HepG2 (cell line): Measurements from ENCODE around the gene NPTXR. TPM values are rescaled to one million over a fixed set of nuclear protein-coding genes. Genes with fewer than 3 reads are reported as not detected.

Experiments used
- ATAC-seq: fragments of 200-7000 bp; cut with Tn5 transposase; 3 replicates; pipeline ENCODE4 v1.9.1; 2020; ENCODE audit warnings: mild to moderate bottlenecking, moderate library complexity
- BruUV-seq: library from RNA; stranded (reverse); fragments of 400-500 nt; replicated peaks from 2 replicates; lab custom pipeline; 2021; lab: Mats Ljungman, UMichigan
- CTCF ChIA-PET: fragments of 300-600 bp; formaldehyde crosslinking; extraction: SDS; loops from one replicate; lab custom pipeline; 2021; ENCODE audit warnings: low total read pairs, inconsistent platforms, low intra/inter-chr PET ratio; lab: Yijun Ruan, JAX
- POLR2A ChIA-PET: fragments of 350-600 bp; sonication (Branson Sonifier 250); formaldehyde crosslinking; loops from one replicate; lab custom pipeline; 2020; ENCODE audit warnings: antibody characterized with exemption, inconsistent platforms; lab: Yijun Ruan, JAX
- DNase-seq: peaks from one replicate; pipeline ENCODE4 v3.0.0-alpha.2; 2015; ENCODE audit warnings: low spot score
- FAIRE-seq: peaks from 3 replicates; lab custom pipeline; 2011; peaks lifted over from hg19 to GRCh38; lab: Jason Lieb, UNC
- H2AFZ ChIP-seq: one replicate; pipeline ENCODE4 v1.6.1; 2011; ENCODE audit warnings: low read length, inconsistent platforms
- H3K27ac ChIP-seq: fragments of 300-600 bp; 3 replicates; pipeline ENCODE4 v1.8.0; 2011; ENCODE audit warnings: mixed run types, mild to moderate bottlenecking, mixed read lengths, low read length, inconsistent platforms; ENCODE audit not compliant: insufficient read depth; ENCODE audit errors: extremely low read length
- H3K27me3 ChIP-seq, 2 experiments: fragments of 200-600 bp in 1 of 2; 2 replicates in 1 of 2; 3 replicates in 1 of 2; pipeline versions ENCODE4 v1.6.0 to v1.8.0; 2011; ENCODE audit warnings: low read length in 2 of 2, mild to moderate bottlenecking in 2 of 2, moderate library complexity in 2 of 2, inconsistent platforms in 1 of 2; ENCODE audit not compliant: insufficient read depth in 2 of 2, control insufficient read depth in 1 of 2
- H3K36me3 ChIP-seq, 2 experiments: fragments of 200-600 bp in 1 of 2; replicated peaks in 1 of 2; 2 replicates in 1 of 2; 3 replicates in 1 of 2; pipeline versions ENCODE4 v1.5.1 to v1.8.0; 2011; ENCODE audit warnings: low read length in 2 of 2, inconsistent platforms in 1 of 2; ENCODE audit not compliant: insufficient read depth in 2 of 2, control insufficient read depth in 1 of 2
- H3K4me1 ChIP-seq: 2 replicates; pipeline ENCODE4 v1.5.1; 2012; ENCODE audit warnings: low read length, inconsistent platforms; ENCODE audit not compliant: insufficient read depth
- H3K4me2 ChIP-seq: 2 replicates; pipeline ENCODE4 v1.6.0; 2011; ENCODE audit warnings: low read depth, low read length, inconsistent platforms
- H3K4me3 ChIP-seq, 3 experiments: fragments of 200-600 bp in 1 of 3; sonication (generic), shearing (Covaris generic) in 1 of 3; replicated peaks in 1 of 3; 2 replicates each; pipeline ENCODE4 v1.5.1; 2011 to 2016; ENCODE audit warnings: low read length in 3 of 3, inconsistent platforms in 2 of 3, low read depth in 2 of 3, mild to moderate bottlenecking in 2 of 3, control low read depth in 1 of 3, mixed read lengths in 1 of 3; ENCODE audit not compliant: insufficient read depth in 1 of 3
- H3K79me2 ChIP-seq: one replicate; pipeline ENCODE4 v1.6.1; 2011; ENCODE audit warnings: low read length, inconsistent platforms; ENCODE audit not compliant: insufficient read depth
- H3K9ac ChIP-seq: 2 replicates; pipeline ENCODE4 v1.6.0; 2011; ENCODE audit warnings: mild to moderate bottlenecking, low read depth, low read length, inconsistent platforms; ENCODE audit not compliant: insufficient read depth
- H3K9me3 ChIP-seq: 2 replicates; pipeline ENCODE4 v1.5.1; 2012; ENCODE audit warnings: mild to moderate bottlenecking, low read length
- H4K20me1 ChIP-seq: 2 replicates; pipeline ENCODE4 v1.6.0; 2011; ENCODE audit warnings: inconsistent platforms, mild to moderate bottlenecking, low read length, moderate library complexity; ENCODE audit not compliant: insufficient read depth
- ATF7-NPFF ChIP-seq: sonication (generic); formaldehyde crosslinking; IDR thresholded peaks from 2 replicates; pipeline ENCODE4 v1.8.1; 2023; ENCODE audit warnings: mild to moderate bottlenecking, low read depth, missing genetic modification reagents, moderate library complexity
- CREBL2 ChIP-seq: sonication (generic); formaldehyde crosslinking; IDR thresholded peaks from 2 replicates; pipeline ENCODE4 v1.8.1; 2023; ENCODE audit warnings: missing genetic modification reagents, mild to moderate bottlenecking, borderline replicate concordance
- ETS1 ChIP-seq: sonication (generic); formaldehyde crosslinking; IDR thresholded peaks from 2 replicates; pipeline ENCODE4 v1.4.0; 2020; ENCODE audit warnings: missing genetic modification reagents
- KLF9 ChIP-seq: IDR thresholded peaks from 2 replicates; pipeline ENCODE4 v1.6.1; 2016; ENCODE audit warnings: low read depth
- KMT2A ChIP-seq: sonication (generic); formaldehyde crosslinking; IDR thresholded peaks from 2 replicates; pipeline ENCODE4 v1.4.0; 2020; ENCODE audit warnings: missing genetic modification reagents
- MAZ ChIP-seq, 2 experiments: sonication (generic) in 1 of 2; formaldehyde crosslinking in 1 of 2; IDR thresholded peaks; 2 replicates each; pipeline versions ENCODE4 v1.5.0 to v1.6.1; 2012 to 2020; ENCODE audit warnings: low read depth in 2 of 2, mild to moderate bottlenecking in 2 of 2, borderline replicate concordance in 1 of 2, improper control_type of control experiment in 1 of 2, low read length in 1 of 2, missing genetic modification reagents in 1 of 2, moderate library complexity in 1 of 2
- SMYD3 ChIP-seq: sonication (generic); formaldehyde crosslinking; IDR thresholded peaks from 2 replicates; pipeline ENCODE4 v1.8.1; 2023; ENCODE audit warnings: mild to moderate bottlenecking, missing genetic modification reagents
- TOPORS ChIP-seq: sonication (generic); formaldehyde crosslinking; IDR thresholded peaks from 2 replicates; pipeline ENCODE4 v1.8.0; 2023; ENCODE audit warnings: mild to moderate bottlenecking, missing genetic modification reagents
- ZIK1 ChIP-seq: sonication (generic); formaldehyde crosslinking; IDR thresholded peaks from 2 replicates; pipeline ENCODE4 v1.5.0; 2020; ENCODE audit warnings: mild to moderate bottlenecking, low read depth, missing genetic modification reagents, borderline replicate concordance
- ZNF232 ChIP-seq: sonication (generic); formaldehyde crosslinking; IDR thresholded peaks from 2 replicates; pipeline ENCODE4 v1.4.0; 2020; ENCODE audit warnings: missing genetic modification reagents, borderline replicate concordance
- ZNF263 ChIP-seq: sonication (generic); formaldehyde crosslinking; IDR thresholded peaks from 2 replicates; pipeline ENCODE4 v1.4.0; 2020; ENCODE audit warnings: missing genetic modification reagents
- ZNF326 ChIP-seq: sonication (generic); formaldehyde crosslinking; IDR thresholded peaks from 2 replicates; pipeline ENCODE4 v1.4.0; 2020; ENCODE audit warnings: missing genetic modification reagents, borderline replicate concordance
- ZNF414 ChIP-seq: sonication (generic); formaldehyde crosslinking; IDR thresholded peaks from 2 replicates; pipeline ENCODE4 v1.5.0; 2020; ENCODE audit warnings: missing genetic modification reagents
- ZNF432 ChIP-seq: sonication (generic); formaldehyde crosslinking; IDR thresholded peaks from 2 replicates; pipeline ENCODE4 v1.5.0; 2020; ENCODE audit warnings: missing genetic modification reagents, mild to moderate bottlenecking, borderline replicate concordance
- ZNF749 ChIP-seq: sonication (generic); formaldehyde crosslinking; IDR thresholded peaks from 2 replicates; pipeline ENCODE4 v1.8.0; 2022; ENCODE audit warnings: mild to moderate bottlenecking, missing genetic modification reagents, moderate library complexity, borderline replicate concordance
- whole genome bisulfite sequencing: methylation state at CpG from one replicate; pipeline ENCODE4 v1.1.6; 2017; ENCODE audit warnings: low lambda C conversion rate; 5-methylcytosine and 5-hydroxymethylcytosine counted together
- in situ Hi-C: cut with HindIII; loops from 2 replicates; pipeline ENCODE4 v1.10.0; 2017; ENCODE audit warnings: low pct_unique_long_range_greater_than_20kb; ENCODE audit not compliant: extremely low pct_ligation_motif_present
- intact Hi-C: fragments of 100-400 bp; cut with micrococcal nuclease; formaldehyde crosslinking; loops from one replicate; pipeline ENCODE4 v1.10.0; 2022; ENCODE audit not compliant: unreplicated experiment
- polyA plus RNA-seq, 8 experiments: library from polyadenylated mRNA; depleted of rRNA in 3 of 8; stranded (reverse) in 7 of 8; unstranded in 1 of 8; fragments of >200 nt; fragmentation: Illumina TruSeq in 4 of 8; extraction: Trizol in 4 of 8; gene quantifications; 2 replicates each; pipeline versions ENCODE4 v1.2.1 to v1.2.3, GENCODE V29; 2011 to 2016; ENCODE audit warnings: low read depth in 4 of 8, missing spikeins in 1 of 8, mixed read lengths in 1 of 8; ENCODE audit not compliant: insufficient read depth in 1 of 8
- total RNA-seq, 5 experiments: library from RNA; depleted of rRNA; stranded (reverse); fragments of >200 nt; fragmentation: Illumina TruSeq; extraction: Trizol; gene quantifications; 2 replicates each; pipeline ENCODE4 v1.2.3, GENCODE V29; 2016; ENCODE audit warnings: low read depth in 1 of 5
- TF ChIP-seq, protein P1 (sequence below): sonication (generic); formaldehyde crosslinking; IDR thresholded peaks from 2 replicates; pipeline ENCODE4 v1.4.0; 2020; ENCODE audit warnings: missing genetic modification reagents
- TF ChIP-seq, protein P2 (sequence below): sonication (generic); formaldehyde crosslinking; IDR thresholded peaks from 2 replicates; pipeline ENCODE4 v1.8.1; 2023; ENCODE audit warnings: mild to moderate bottlenecking, missing genetic modification reagents

Gene NPTXR
- total and polyA plus RNA-seq, 2 of the 13 experiments (the other 11 are each of a cell fraction or from before 2014, with no cell fraction given), result 2.6 to 4.8 TPM

GRCh38 chr22:38868886-38869381, 25.1 kb upstream of the NPTXR start (continued):
- TF ChIP-seq ZNF232 (no peak), ZNF263 (CRISPR knock-in tag) (peak; percentile 91), MAZ (IDR thresholded peaks at IDR 0.05; ENCODE audit: borderline replicate concordance, low read depth, low read length) (no peak), MAZ (CRISPR knock-in tag; IDR thresholded peaks at IDR 0.05; ENCODE audit: low read depth) (0 out of 2 replicates have a peak, but pooled peaks have one; percentile 49), ATF7-NPFF (CRISPR knock-in tag) (0 out of 2 replicates have a peak, but pooled peaks have one; percentile 23), ZNF326 (CRISPR knock-in tag) (no peak), KLF9 (CRISPR knock-in tag) (no peak), SMYD3 (CRISPR knock-in tag) (no peak), ZIK1 (CRISPR knock-in tag) (no peak)
- TF ChIP-seq, protein P1, sequence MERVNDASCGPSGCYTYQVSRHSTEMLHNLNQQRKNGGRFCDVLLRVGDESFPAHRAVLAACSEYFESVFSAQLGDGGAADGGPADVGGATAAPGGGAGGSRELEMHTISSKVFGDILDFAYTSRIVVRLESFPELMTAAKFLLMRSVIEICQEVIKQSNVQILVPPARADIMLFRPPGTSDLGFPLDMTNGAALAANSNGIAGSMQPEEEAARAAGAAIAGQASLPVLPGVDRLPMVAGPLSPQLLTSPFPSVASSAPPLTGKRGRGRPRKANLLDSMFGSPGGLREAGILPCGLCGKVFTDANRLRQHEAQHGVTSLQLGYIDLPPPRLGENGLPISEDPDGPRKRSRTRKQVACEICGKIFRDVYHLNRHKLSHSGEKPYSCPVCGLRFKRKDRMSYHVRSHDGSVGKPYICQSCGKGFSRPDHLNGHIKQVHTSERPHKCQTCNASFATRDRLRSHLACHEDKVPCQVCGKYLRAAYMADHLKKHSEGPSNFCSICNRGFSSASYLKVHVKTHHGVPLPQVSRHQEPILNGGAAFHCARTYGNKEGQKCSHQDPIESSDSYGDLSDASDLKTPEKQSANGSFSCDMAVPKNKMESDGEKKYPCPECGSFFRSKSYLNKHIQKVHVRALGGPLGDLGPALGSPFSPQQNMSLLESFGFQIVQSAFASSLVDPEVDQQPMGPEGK, result peak; percentile 53

DNA sequence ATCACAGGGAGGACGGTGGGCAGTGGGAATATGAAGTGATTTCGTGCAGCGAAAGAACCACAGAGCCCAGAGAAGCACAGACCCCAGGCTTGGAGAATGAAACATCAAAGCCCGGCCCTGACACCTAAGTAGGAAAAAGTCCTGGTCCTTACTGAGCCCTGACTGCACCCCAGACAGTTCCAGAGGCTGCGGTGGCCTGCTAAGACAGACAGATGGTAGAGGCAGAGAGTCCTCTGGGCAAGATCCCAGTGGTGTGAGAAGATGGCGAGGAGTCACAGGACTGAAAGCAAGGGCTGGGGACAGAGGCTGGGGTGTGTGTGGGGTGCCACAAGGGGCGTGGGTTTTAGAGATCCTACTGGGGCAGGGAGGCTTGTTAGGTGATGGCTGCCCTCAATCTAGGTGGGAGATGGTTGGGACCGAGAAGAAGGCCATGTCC, 24.5 kb upstream of the NPTXR start:
- H3K9ac ChIP-seq, result no peak overlapping the region
- no peak overlapping the region for H3K4me2 ChIP-seq
- ATAC-seq (no peak), FAIRE-seq (no peak), DNase-seq (no peak)
- no peak overlapping the region for H2AFZ ChIP-seq
- H3K9me3 ChIP-seq, result no peaks in the 10 kb centered on the region
- ChIA-PET CTCF (interaction anchor here (0.7 to 1.4 kb wide), 4 partner anchors 99 to 135 kb away, joined by 3 to 13 read pairs (median 4); no protein-coding TSS in a partner anchor), POLR2A (no interaction called here)
- peaks cover 3% of the 10 kb centered on the region; the same call in 1 of the 2 replicates for H4K20me1 ChIP-seq
- H3K4me3 ChIP-seq, result no peak overlapping the region
- H3K4me1 ChIP-seq, result peaks cover 20% of the 10 kb centered on the region
- 96% methylated on average over 8 of the region's 8 CpGs for WGBS
- no peak overlapping the region for H3K27ac ChIP-seq
- peaks cover 0 to 9% of the 10 kb centered on the region in 2 experiments; a peak in 2 of 5 replicates for H3K27me3 ChIP-seq
- BruUV-seq, result no TSS peak
- H3K79me2 ChIP-seq, result no peaks in the 10 kb centered on the region
- no peaks in the 10 kb centered on the region; a peak in 1 of 5 replicates for H3K36me3 ChIP-seq
- in situ Hi-C loops (no loop called here), intact Hi-C loops (no loop called here)
- TF ChIP-seq CREBL2, result no peak
- no peak for TF ChIP-seq TOPORS
- no peak for TF ChIP-seq ZNF432 (CRISPR knock-in tag)
- no peak for TF ChIP-seq KMT2A
- TF ChIP-seq ZNF414, result no peak
- TF ChIP-seq ZNF749, result no peak
- TF ChIP-seq, protein P2, sequence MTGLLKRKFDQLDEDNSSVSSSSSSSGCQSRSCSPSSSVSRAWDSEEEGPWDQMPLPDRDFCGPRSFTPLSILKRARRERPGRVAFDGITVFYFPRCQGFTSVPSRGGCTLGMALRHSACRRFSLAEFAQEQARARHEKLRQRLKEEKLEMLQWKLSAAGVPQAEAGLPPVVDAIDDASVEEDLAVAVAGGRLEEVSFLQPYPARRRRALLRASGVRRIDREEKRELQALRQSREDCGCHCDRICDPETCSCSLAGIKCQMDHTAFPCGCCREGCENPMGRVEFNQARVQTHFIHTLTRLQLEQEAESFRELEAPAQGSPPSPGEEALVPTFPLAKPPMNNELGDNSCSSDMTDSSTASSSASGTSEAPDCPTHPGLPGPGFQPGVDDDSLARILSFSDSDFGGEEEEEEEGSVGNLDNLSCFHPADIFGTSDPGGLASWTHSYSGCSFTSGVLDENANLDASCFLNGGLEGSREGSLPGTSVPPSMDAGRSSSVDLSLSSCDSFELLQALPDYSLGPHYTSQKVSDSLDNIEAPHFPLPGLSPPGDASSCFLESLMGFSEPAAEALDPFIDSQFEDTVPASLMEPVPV (CRISPR knock-in tag), result no peak
- TF ChIP-seq ETS1 (CRISPR knock-in tag), result no peak
